NCI-H1436 treated with DMSO at 0.1 percent for 48 hours (cell line): ENCODE measurements around the gene SHANK3.

Experiments
- DNase-seq: peaks from one replicate; lab custom pipeline; 2025; lab: John Stamatoyannopoulos, UW

SHANK3 gene

GRCh38 chr22:50699756-50700386 is 27.2 kb downstream of the SHANK3 start:
- DNase-seq = no peak

GRCh38 chr22:50700387-50701075 is 27.9 kb downstream of the SHANK3 start:
- no peak for DNase-seq

GRCh38 chr22:50701076-50701419 is 28.4 kb downstream of the SHANK3 start:
- no peak for DNase-seq

GRCh38 chr22:50701428-50702154 is 29.0 kb downstream of the SHANK3 start:
- DNase-seq = no peak

- no peak for DNase-seq
Observed at GRCh38 chr22:50702261-50702671, 29.6 kb downstream of the SHANK3 start.

GRCh38 chr22:50702821-50703725 is 30.4 kb downstream of the SHANK3 start:
- DNase-seq = no peak

- DNase-seq = no peak
Observed at GRCh38 chr22:50703726-50704509, 31.3 kb downstream of the SHANK3 start.

- no peak for DNase-seq
Observed at GRCh38 chr22:50704510-50705218, 32.0 kb downstream of the SHANK3 start.

- DNase-seq = peak; percentile 51
Observed at GRCh38 chr22:50705219-50705691, 32.6 kb downstream of the SHANK3 start.

- no peak for DNase-seq
Observed at GRCh38 chr22:50705851-50706351, 33.3 kb downstream of the SHANK3 start.

GRCh38 chr22:50706481-50707125 is 34.0 kb downstream of the SHANK3 start:
- no peak for DNase-seq

GRCh38 chr22:50708474-50708873 is 35.9 kb downstream of the SHANK3 start:
- no peak for DNase-seq

- DNase-seq = no peak
Observed at GRCh38 chr22:50708996-50709395, 36.4 kb downstream of the SHANK3 start.

- DNase-seq = no peak
Observed at GRCh38 chr22:50710221-50710620, 37.6 kb downstream of the SHANK3 start.

GRCh38 chr22:50710886-50711285 is 38.3 kb downstream of the SHANK3 start:
- DNase-seq = no peak

GRCh38 chr22:50711446-50712340 is 39.1 kb downstream of the SHANK3 start:
- no peak for DNase-seq

GRCh38 chr22:50712341-50713007 is 39.9 kb downstream of the SHANK3 start:
- no peak for DNase-seq

- no peak for DNase-seq
Observed at GRCh38 chr22:50713008-50713385, 40.4 kb downstream of the SHANK3 start.
